ENCODE data around the gene PUS3.
"Not testable (repeated sequence)": the region's sequence is repeated elsewhere in the genome, so short reads cannot be mapped to it uniquely, and the experiment has no call there.

The PUS3 gene

DNA sequence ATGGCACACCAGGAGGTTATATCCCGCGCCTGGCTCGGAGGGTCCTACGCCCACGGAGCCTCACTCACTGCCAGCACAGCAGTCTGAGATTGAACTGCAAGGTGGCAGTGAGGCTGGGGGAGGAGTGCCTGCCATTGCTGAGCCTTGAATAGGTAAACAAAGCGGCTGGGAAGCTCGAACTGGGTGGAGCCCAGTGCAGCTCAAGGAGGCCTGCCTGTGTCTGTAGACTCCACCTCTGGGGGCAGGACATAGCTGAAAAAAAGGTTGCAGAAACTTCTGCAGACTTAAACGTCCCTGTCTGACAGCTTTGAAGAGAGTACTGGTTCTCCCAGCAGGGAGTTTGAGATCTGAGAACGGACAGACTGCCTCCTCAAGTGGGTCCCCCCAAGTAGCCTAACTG, 45.3 kb downstream of the PUS3 start:
- DNase-seq: not testable (repeated sequence)

DNA sequence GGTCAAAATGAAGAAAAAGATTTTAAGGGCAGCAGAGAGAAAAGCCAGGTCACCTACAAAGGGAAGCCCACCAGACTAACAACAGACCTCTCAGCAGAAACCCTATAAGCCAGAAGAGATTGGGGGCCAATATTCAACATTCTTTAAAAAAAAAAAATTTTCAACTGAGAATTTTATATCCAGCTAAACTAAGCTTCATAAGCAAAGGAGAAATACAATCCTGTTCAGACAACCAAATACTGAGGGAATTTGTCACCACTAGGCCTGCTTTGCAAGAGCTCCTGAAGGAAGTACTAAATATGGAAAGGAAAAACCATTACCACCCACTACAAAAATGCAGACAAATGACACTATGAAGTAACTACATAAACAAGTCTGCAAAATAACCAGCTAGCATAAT, 56.8 kb downstream of the PUS3 start:
- no peak for DNase-seq

All from NCI-H187 (cell line).